Hematopoietic multipotent progenitor cell treated with erythropoietin and hydrocortisone succinate and interleukin-3 and kit ligand, for 6 days (in vitro differentiated cells): ENCODE data around the gene LYST.
A peak's percentile ranks its signal among the peaks of the same experiment; 100 is the strongest.
"Not testable (repeated sequence)": the region's sequence is repeated elsewhere in the genome, so short reads cannot be mapped to it uniquely, and the experiment has no call there.

Experiments used
- DNase-seq: peaks from one replicate; pipeline ENCODE4 v3.0.0-alpha.2; 2015

LYST gene, protein sequence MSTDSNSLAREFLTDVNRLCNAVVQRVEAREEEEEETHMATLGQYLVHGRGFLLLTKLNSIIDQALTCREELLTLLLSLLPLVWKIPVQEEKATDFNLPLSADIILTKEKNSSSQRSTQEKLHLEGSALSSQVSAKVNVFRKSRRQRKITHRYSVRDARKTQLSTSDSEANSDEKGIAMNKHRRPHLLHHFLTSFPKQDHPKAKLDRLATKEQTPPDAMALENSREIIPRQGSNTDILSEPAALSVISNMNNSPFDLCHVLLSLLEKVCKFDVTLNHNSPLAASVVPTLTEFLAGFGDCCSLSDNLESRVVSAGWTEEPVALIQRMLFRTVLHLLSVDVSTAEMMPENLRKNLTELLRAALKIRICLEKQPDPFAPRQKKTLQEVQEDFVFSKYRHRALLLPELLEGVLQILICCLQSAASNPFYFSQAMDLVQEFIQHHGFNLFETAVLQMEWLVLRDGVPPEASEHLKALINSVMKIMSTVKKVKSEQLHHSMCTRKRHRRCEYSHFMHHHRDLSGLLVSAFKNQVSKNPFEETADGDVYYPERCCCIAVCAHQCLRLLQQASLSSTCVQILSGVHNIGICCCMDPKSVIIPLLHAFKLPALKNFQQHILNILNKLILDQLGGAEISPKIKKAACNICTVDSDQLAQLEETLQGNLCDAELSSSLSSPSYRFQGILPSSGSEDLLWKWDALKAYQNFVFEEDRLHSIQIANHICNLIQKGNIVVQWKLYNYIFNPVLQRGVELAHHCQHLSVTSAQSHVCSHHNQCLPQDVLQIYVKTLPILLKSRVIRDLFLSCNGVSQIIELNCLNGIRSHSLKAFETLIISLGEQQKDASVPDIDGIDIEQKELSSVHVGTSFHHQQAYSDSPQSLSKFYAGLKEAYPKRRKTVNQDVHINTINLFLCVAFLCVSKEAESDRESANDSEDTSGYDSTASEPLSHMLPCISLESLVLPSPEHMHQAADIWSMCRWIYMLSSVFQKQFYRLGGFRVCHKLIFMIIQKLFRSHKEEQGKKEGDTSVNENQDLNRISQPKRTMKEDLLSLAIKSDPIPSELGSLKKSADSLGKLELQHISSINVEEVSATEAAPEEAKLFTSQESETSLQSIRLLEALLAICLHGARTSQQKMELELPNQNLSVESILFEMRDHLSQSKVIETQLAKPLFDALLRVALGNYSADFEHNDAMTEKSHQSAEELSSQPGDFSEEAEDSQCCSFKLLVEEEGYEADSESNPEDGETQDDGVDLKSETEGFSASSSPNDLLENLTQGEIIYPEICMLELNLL (N-terminal part only)

DNA sequence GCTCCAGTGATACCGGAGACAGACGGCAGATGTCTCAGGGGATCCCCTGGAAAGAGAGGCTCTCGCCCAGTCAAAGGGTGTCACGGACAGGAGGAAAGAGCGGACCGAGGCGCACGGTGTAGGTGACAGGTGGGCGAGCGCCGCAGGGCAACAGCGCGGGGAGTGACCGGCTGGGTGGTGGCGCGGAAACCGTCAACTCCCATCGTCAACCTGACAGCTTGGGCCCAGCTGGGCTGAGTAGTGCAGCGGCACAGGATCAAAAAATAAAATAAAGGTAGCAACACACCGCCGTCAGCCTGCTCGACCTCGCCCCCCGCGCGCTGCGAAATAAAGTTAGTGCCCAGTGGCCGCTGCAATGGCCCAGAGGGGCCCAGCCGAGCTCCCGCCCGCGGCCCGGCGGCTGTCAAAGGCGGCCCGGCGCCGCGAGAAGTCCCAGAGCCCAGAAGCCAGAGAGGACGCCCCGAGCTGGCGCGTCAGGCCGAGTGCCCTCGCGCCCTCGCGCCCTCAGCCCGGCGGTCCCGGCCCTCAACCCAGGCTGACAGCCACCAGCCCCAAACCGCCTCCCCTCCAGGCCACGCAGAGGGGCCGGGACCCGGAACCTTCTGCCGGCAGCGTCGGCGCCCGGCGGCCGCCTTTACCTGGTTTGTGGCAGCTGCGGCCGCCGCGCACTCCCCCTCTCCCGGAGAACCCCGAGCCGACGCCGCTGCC lies at the start of gene LYST:
Gene LYST (minus strand): TSS at position 702 of the 708 bp plus-strand sequence. CDS start 36,489 bp downstream, outside the sequence.
- DNase-seq = peak; percentile 75

DNA sequence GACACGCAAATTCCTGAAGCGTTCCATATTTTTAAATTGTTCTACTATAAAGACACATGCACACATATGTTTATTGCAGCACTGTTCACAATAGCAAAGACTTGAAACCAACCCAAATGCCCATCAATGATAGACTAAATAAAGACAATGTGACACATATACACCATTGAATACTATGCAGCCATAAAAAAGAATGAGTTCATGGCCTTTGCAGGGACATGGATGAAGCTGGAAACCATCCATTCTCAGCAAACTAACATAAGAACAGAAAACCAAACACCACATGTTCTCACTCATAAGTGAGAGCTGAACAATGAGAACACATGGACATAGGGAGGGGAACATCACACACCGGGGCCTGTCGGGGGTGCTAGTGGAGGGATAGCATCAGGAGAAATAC lies 48.8 kb upstream of the LYST start:
- not testable (repeated sequence) for DNase-seq

DNA sequence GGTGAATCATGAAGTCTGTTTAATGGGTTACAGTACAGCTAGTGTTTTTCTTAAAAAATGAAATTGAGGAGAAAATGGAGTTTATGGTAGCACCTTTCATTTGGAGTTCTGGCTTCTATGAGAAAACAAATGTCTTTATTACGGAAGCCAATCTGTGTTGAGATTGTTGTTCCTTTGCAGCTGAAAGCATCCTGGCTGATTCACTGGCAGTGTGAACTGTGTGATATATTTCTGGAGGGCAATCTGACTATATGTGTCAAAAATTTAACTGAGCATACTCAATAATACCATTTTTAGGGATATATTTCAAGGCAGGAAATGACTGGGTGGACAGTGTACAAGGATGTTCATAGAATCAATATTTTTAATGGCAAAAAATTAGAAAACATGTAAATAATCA lies 46.6 kb upstream of the LYST start:
- no peak for DNase-seq

DNA sequence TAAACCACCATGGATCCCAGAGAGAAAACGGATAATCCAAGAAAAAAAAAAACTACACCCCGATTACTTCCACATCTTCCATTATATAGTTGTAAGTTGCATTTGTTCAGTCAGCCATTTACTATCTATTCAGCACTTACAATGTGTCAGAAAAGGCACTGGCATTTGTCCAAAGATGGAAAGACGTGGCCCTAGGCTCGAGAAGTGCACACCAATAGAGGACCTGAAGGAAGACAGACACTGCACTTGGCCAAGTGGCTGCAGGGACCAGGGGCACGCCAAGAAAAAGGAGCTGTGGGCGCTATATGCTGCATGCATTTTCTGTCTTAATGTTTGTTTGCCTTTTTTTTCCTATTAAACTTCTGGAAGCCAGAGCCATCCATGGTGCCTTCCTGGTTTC lies 45.2 kb upstream of the LYST start:
- peak; percentile 25 for DNase-seq

DNA sequence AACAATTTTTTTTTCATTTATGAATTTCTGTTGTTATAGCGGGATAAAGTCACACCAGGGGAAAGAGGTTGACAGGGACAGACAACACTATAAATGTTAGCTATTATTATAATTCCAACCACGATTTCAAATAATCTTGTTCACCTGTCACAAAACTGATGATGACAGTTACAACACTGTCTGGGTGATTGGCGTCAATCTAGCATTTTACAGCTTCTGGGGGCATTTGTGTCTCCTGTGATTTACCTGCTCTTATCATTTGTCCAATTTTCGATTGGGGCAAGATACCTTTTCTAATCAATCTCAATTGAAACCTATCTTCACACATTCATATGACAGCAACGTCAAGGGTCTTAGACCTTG lies 44.6 kb upstream of the LYST start:
- no peak for DNase-seq

DNA sequence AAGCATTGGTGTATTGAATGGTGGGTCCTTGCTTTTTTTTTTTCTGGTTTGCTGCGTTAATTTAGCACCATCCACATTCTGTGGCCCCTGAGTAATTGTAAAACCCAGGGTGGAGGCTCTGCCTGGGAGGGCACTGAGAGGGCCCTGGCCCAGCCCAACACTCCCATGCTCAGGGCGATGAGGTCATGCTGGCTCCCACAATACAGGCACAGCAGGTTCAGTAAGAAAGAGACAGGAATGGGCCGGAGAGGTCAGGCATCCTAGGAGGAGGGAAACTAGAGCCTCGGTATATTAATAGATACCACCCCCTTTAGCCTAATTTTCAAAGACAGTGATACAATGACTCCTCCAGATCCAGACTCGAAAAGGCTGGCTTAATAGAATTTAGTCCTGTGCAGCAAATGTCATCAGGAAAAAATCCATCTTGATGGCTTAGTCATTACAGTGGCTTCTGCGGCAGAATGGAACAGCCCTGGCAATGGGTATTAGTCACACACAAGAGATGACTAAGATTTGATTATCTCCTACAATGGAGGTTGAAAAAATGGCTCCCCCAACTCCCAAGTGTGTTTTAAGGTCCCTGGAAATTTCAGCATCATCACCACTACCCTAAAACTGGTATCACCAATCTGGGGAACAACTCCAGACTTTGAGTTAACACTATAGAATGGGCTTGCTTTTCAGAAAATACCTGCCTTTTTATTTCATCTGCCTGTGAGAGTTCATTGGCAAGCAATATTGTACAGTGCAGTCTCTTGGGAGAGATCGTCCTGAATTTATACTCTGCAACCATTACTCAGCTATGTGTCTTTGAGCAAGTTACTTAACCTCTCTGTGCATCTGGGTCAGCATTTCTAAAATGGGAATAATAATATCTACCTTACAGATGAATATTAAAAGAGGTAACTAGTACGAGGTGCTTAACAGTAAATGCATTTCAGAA lies 43.9 kb upstream of the LYST start:
- peak; percentile 27 for DNase-seq

DNA sequence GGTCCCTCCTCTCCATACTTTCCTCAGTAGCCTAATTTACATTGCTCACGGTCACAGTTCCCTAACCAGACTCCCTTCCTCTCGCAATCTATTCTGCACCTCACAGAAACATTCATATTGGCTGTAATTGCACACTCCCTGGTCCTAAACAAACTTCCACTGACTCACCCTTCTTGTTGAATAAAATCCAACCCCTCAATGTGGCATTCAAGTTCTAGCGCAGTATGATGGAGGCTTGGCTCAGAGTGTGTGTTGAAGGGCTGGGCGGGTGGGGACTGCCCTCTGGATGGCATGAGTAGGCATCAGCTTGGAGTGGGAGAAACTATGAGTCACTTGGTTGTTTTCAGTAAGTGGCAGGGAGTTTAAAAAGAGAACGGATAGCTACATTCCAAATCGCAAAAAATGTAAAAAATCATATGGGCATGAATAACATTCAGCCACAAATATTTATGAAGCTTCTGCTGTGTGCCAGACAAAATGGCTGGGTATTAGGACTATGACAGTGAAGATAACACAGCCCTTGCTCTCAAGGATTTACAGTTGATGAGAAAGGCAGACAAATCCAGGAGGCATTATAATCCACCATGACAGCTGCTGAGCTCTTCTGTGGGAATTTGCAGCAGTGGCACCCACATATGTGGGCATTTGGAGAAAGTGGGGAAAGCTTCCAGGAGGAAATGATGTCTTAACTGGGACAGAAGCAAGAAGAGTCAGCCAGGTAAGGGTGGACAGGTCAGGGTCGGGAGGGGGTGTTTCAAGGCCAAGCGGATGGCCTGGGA lies 42.2 kb upstream of the LYST start:
- DNase-seq = no peak

DNA sequence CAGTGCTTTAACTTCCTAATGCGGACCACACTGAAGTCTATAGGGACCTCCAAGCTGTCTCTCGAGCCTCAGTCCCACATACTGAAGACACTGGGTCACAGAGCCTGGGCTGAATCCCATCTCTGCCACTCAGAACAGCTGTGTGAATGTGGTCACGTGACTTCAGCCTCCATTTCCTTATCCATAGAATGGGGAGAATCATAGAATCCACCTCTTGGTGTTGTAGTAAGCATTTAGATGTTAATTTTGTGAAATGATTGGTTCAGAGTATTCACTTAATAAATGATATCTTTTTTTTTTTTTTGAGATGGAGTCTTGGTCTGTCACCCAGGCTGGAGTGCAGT lies 41.2 kb upstream of the LYST start:
- DNase-seq = no peak

DNA sequence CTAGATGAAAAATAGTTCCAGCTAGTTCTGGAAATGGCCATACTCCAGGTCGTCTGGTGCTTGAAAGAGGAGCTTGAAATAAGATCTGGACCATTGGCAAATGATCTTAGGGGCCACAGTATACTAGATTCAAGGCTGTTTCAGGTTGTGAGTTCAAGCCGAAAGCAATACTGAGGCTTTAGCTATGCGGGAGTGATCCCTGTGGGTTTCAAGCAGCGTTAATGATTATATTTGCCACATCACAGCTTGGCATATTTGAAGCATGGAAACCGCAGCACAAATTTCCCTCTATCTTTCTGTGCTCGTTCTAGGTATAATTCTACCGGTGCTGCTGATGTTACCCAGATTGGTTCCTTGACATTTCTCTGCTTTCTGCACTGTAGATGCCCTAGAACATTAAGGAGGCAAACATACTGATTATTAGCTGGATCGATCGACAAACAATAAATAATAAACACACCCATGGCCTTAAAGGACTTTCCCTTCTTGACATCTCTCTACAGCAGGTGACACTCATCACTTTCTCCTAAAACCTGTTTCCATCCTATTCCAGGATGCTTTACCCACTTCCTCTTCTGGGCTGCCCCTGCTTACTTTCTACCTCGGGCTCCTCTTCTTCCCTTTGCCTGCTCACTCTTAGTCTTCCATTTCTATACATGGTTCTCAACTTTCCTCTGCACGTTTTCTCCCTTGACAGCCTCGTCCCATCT lies 40.6 kb upstream of the LYST start:
- no peak for DNase-seq

DNA sequence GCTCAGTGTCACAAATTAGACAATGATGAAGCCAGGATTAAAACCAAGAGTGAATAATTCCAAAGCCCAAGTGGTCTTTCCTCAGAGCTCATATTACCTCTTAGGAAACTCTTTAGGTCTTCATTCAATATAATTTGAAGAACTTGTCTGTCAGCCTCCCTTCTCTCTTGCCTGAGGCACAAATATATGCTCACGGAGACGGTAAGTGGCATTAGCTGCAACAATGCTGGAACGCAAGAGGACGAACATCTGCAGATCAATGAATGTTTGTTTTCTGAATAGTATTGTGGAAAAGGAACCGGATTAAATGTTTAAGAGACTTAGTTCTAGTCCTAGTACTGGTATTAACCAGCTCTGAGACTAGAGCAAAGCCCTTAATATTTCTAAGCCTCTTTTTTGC lies 39.7 kb upstream of the LYST start:
- no peak for DNase-seq

DNA sequence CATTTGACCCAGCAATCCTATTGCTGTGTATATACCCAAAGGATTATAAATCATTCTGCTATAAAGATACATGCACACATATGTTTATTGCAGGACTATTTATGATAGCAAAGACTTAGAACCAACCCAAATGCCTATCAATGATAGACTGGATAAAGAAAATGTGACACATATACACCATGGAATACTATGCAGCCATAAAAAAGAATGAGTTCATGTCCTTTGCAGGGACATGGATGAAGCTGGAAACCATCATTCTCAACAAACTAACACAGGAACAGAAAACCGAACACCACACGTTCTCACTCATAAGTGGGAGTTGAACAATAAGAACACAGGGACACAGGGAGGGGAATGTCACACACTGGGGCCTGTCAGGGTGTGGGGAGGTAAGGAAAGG lies 37.1 kb upstream of the LYST start:
- DNase-seq = not testable (repeated sequence)

DNA sequence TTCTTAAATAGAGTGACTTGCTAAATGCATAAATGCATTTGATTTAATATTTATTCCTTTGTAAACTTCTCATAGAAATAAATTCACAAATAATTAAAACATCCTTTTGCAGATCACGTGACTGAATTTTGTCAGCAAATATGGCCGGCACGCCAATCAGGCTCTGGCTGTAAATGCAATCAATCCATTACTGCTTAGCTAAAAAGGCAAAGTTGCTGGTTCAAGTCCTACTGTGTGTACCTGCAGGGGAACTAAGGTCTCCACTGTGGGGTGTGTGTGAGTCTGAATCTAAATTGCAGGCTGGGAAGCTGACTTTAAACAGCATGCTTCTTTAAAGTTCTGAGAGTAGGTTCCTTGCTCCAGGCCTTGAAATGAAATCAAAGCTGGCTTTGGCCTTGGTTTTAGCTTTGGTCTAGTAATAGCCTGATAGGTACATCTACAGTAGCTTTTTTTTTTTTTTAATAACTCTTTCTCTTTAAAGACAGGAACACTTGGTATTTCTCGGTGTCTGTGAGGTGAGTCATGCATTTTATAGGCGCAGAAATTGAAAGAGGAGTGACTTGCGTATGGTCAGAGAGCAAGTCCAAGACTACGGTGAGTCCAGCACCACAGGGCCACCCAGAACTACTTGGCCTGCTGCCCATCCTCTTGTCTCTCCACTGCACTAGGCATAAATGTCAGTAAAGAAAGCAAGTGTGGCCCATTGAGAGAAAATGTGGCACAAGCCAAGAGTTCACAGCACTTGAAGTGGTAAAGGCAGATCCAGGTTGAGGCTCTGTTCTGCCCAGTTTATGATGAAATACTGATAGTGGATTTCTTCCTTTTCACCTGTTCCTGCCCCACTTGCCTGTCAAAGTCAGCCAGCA lies 36.2 kb upstream of the LYST start:
- peak; percentile 22 for DNase-seq

DNA sequence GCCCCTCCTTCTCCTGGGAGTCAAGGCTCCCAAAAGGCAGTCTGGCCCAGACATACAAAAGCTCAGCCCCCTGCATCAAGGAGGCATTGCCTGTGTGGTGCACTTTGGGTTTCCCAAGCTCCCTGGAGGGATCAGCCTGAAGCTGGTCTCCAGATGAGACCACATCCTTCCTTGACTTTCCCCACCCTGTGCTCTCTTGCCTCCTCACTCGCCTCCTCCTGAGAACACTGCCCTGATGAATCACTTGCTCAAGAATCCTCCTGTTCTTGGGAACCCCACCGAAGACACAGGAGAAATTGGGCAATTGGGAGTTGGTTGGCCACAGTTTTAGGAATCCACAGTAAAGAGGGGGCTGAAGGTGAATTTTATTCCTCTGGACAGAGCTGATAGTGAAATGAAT lies 34.8 kb upstream of the LYST start:
- DNase-seq = peak; percentile 27

DNA sequence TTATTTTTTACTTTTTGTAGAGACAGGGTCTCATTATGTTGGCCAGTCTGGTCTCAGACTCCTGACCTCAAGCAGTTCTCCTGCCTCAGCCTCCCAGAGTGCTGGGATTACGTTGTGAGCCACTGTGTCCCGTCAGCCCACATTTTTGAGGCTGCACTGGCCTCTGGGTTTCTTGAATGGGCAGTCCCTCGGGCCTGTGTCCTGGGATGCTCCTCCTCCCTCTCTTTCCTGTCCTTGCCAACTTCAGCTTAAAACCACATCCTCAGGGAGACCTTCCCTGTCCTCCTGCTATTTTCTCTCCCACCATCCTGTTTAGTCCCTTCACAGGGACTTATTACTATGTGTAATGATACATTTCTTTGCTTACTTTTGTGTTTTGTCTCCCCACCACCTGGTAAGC lies 31.4 kb upstream of the LYST start:
- no peak for DNase-seq

DNA sequence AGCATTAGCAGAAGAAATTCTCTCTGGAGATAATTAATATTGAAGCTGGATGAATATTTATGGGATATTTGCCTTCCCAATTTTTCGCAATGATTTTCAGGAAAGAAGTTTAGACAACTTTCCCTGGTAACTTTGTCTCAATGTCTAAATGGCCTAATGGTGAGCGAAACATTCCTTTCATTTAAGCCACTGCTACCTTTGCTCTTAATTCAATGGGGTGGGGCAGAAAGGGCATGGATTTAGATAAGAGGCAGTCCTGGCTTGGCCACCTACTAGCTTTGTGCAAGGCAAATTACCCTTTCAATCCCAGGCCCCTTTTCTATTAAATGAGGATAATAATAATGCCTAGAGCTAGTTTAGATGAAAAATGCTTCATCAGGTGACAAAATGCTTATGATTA lies 27.1 kb upstream of the LYST start:
- no peak for DNase-seq

DNA sequence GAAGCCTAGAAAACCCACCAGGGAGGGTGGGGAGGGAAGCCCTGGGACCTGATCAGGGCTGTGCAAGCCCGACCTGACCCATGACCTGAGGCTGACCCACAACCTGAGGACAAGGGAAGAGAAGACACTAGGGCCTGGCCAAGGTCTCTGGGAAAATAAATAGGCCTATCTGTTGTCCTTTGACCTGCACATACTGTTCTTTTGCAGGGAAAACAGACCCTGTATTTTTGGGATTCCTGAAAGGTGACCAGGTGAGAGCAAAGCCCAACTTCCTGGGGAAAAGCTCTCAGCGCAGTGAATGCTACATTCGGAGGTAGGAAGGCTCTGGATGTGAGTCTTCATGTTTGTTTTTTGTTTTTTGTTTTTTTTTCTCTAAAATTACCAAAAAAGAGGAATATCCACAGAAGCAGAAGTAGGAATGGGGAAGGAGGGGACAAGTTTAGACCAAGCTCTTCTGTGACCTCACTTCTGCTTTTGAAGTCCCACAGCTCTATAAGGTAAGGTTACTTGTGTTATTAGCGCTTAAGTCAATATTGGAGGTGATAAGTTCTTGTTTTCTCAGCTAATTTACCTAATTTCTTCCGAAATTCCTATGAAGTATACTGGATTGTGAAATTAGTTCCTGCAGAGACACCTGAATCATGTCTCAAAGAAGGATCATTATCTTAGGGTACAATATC lies 26.2 kb upstream of the LYST start:
- DNase-seq = peak; percentile 67

DNA sequence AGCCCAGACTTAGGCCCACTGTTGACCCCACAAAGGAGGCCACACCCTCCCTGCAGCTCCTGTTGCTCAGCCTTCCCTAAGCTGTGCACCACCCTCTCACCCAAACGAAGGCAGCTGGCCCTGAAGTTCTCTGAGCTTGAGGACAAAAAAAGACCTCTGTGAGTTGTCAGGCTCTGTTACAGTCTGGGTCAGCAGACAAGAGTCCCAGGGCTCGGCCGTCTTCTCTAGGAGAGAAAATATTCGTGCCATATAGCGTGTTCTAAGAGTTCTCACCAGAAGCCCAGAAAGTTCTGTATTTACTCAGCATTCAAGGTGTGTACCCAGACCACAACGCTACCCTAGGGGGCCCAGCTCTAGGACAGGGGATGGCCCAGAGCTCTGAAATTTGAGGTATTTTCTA lies 25.5 kb upstream of the LYST start:
- no peak for DNase-seq

DNA sequence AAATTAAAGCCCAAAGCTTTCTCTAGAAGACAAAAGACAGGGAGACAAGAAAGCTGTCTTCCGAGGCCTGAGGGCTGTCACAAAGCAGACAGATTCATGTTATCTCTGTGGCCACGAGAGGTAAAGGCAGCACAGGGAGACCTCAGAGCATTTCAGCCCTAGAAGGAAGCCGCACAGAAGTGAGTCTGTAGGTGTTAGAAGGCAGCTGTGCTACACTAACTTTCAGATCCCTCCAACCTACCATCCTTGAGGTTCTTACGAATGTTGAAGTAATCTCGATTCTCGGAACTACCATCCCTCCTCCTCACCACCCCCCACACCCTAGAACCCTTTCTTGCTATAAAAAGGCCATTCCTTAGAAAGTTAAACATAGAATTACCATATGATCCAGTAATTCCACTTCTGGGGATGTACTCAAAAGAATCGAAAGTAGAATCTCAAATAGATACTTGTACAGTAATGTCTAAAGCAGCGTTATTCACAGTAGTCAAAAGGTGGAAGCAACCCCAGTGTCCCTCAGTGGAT lies 21.5 kb upstream of the LYST start:
- DNase-seq = no peak
